Neutrophil (primary cell): Measurements from ENCODE around the gene EPHA7.

Experiments used
- H3K27ac ChIP-seq: fragments of 200-600 bp; sonication (generic); 2 replicates; pipeline ENCODE4 v1.5.1; 2016; ENCODE audit warnings: mild to moderate bottlenecking, moderate library complexity
- H3K27me3 ChIP-seq: fragments of 200-600 bp; sonication (generic); 2 replicates; pipeline ENCODE4 v1.6.0; 2016; ENCODE audit warnings: mild to moderate bottlenecking
- H3K36me3 ChIP-seq: fragments of 200-600 bp; sonication (generic); 2 replicates; pipeline ENCODE4 v1.5.1; 2017
- H3K4me1 ChIP-seq, 2 experiments: fragments of 200-600 bp in 1 of 2; sonication (generic) in 1 of 2; 1 replicate in 1 of 2; 2 replicates in 1 of 2; pipeline versions ENCODE4 v1.5.1 to v1.6.1; 2013 to 2016; ENCODE audit warnings: low read depth in 1 of 2, low read length in 1 of 2, mild to moderate bottlenecking in 1 of 2, moderate library complexity in 1 of 2; ENCODE audit not compliant: control insufficient read depth in 1 of 2, insufficient read depth in 1 of 2
- H3K4me3 ChIP-seq, 2 experiments: fragments of 200-600 bp in 1 of 2; sonication (generic) in 1 of 2; 1 replicate in 1 of 2; 2 replicates in 1 of 2; pipeline ENCODE4 v1.5.1; 2013 to 2016; ENCODE audit warnings: low read depth in 1 of 2, low read length in 1 of 2, mild to moderate bottlenecking in 1 of 2, moderate library complexity in 1 of 2
- H3K9me3 ChIP-seq: fragments of 200-600 bp; sonication (generic); 2 replicates; pipeline ENCODE4 v1.5.1; 2016
- TF ChIP-seq, protein P1 (sequence below): fragments of 200-600 bp; sonication (generic); IDR thresholded peaks from 2 replicates; pipeline ENCODE4 v1.5.1; 2016; ENCODE audit warnings: antibody characterized with exemption

EPHA7 gene

DNA sequence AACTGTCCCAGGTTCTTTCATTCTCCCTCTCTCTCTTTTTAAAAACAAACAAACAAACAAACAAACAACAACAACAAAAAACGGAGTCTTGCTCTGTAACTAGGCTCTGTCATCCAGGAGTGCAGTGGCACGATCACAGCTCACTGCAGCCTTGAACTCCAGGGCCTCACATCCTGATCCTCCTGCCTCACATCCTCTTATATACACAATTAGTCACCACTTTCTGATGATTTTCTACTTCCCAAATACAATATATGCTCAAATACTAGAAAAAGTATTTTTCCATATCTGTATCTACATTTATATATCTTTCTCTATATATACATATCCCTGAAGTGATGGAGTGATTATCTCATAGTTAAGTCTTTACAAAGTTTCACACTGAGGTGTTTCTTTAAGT, 170.7 kb downstream of the EPHA7 start:
- H3K4me3 ChIP-seq: no peak overlapping the region
- no peaks in the 10 kb centered on the region for H3K36me3 ChIP-seq
- no peaks in the 10 kb centered on the region for H3K4me1 ChIP-seq
- no peaks in the 10 kb centered on the region for H3K9me3 ChIP-seq
- TF ChIP-seq, protein P1, sequence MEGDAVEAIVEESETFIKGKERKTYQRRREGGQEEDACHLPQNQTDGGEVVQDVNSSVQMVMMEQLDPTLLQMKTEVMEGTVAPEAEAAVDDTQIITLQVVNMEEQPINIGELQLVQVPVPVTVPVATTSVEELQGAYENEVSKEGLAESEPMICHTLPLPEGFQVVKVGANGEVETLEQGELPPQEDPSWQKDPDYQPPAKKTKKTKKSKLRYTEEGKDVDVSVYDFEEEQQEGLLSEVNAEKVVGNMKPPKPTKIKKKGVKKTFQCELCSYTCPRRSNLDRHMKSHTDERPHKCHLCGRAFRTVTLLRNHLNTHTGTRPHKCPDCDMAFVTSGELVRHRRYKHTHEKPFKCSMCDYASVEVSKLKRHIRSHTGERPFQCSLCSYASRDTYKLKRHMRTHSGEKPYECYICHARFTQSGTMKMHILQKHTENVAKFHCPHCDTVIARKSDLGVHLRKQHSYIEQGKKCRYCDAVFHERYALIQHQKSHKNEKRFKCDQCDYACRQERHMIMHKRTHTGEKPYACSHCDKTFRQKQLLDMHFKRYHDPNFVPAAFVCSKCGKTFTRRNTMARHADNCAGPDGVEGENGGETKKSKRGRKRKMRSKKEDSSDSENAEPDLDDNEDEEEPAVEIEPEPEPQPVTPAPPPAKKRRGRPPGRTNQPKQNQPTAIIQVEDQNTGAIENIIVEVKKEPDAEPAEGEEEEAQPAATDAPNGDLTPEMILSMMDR: no peak
- H3K27ac ChIP-seq: no peak overlapping the region
- no peaks in the 10 kb centered on the region for H3K27me3 ChIP-seq

- Histone ChIP-seq H3K27me3 (no peaks in the 10 kb centered on the region), H3K27ac (no peak overlapping the region), H3K4me1 (no peaks in the 10 kb centered on the region), H3K4me3 (no peak overlapping the region), H3K36me3 (no peaks in the 10 kb centered on the region), H3K9me3 (no peaks in the 10 kb centered on the region)
- TF ChIP-seq, protein P1: no peak
Observed at GRCh38 chr6:93243231-93243778, 176.1 kb downstream of the EPHA7 start.

GRCh38 chr6:93242049-93242448, 177.3 kb downstream of the EPHA7 start:
- TF ChIP-seq, protein P1: no peak
- no peaks in the 10 kb centered on the region for H3K4me1 ChIP-seq
- H3K9me3 ChIP-seq: no peaks in the 10 kb centered on the region
- no peaks in the 10 kb centered on the region for H3K36me3 ChIP-seq
- H3K4me3 ChIP-seq: no peak overlapping the region
- H3K27me3 ChIP-seq: no peaks in the 10 kb centered on the region
- H3K27ac ChIP-seq: no peak overlapping the region

DNA sequence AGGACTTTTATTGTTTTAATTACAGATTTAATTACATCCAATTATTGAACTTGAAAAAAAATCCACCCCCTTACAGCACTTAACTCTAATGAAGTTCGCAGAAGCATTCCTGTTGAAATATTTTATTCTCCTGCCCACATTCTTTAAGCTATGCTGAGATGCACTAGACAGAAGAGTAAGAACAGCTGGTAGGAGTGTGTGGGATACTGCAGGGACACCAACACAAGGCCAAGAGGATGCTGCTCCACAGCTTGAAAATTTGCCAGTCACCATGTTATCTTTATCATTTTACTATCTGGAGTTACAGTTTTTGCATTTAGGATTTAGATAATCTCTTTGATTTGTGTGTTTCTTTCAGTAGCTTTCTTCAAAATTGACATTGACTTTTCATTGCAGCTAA, 180.7 kb downstream of the EPHA7 start:
- Histone ChIP-seq H3K4me1 (no peaks in the 10 kb centered on the region), H3K27ac (no peak overlapping the region), H3K27me3 (no peaks in the 10 kb centered on the region), H3K4me3 (no peak overlapping the region), H3K36me3 (no peaks in the 10 kb centered on the region), H3K9me3 (no peaks in the 10 kb centered on the region)
- TF ChIP-seq, protein P1: no peak

GRCh38 chr6:93235775-93236174, 183.6 kb downstream of the EPHA7 start:
- H3K36me3 ChIP-seq: no peaks in the 10 kb centered on the region
- H3K4me1 ChIP-seq: no peaks in the 10 kb centered on the region
- H3K27ac ChIP-seq: no peak overlapping the region
- no peaks in the 10 kb centered on the region for H3K9me3 ChIP-seq
- no peak overlapping the region for H3K4me3 ChIP-seq
- no peaks in the 10 kb centered on the region for H3K27me3 ChIP-seq
- TF ChIP-seq, protein P1: no peak

GRCh38 chr6:93226822-93227221, 192.5 kb downstream of the EPHA7 start:
- H3K4me1 ChIP-seq: no peaks in the 10 kb centered on the region
- TF ChIP-seq, protein P1: no peak
- H3K27ac ChIP-seq: no peak overlapping the region
- no peak overlapping the region for H3K4me3 ChIP-seq
- H3K9me3 ChIP-seq: no peaks in the 10 kb centered on the region
- no peaks in the 10 kb centered on the region for H3K36me3 ChIP-seq
- H3K27me3 ChIP-seq: no peaks in the 10 kb centered on the region
